Smooth muscle cell (in vitro differentiated cells): ENCODE measurements around the gene KLF2. TPM values are rescaled to one million over a fixed set of nuclear protein-coding genes. Genes with fewer than 3 reads are reported as not detected.

Experiments used
- DNase-seq: peaks from one replicate; lab custom pipeline; 2025; ENCODE audit not compliant: unreplicated experiment; lab: John Stamatoyannopoulos, UW
- H2AFZ ChIP-seq: fragments of 200-600 bp; sonication (generic); 2 replicates; pipeline ENCODE4 v1.6.0; 2016; ENCODE audit warnings: antibody characterized with exemption, low read depth, mild to moderate bottlenecking
- H3F3A ChIP-seq: fragments of 200-600 bp; sonication (generic); 2 replicates; pipeline ENCODE4 v1.6.0; 2017; ENCODE audit warnings: antibody characterized with exemption, low read depth
- H3K27ac ChIP-seq: fragments of 200-600 bp; sonication (generic); 2 replicates; pipeline ENCODE4 v1.5.1; 2016; ENCODE audit warnings: low read depth, mild to moderate bottlenecking
- H3K27me3 ChIP-seq: fragments of 200-600 bp; sonication (generic); 2 replicates; pipeline ENCODE4 v1.6.1; 2016; ENCODE audit warnings: low read depth, mild to moderate bottlenecking
- H3K36me3 ChIP-seq: fragments of 200-600 bp; sonication (generic); 2 replicates; pipeline ENCODE4 v1.5.1; 2016; ENCODE audit warnings: low read depth
- H3K4me1 ChIP-seq: fragments of 200-600 bp; sonication (generic); 2 replicates; pipeline ENCODE4 v1.5.1; 2016; ENCODE audit warnings: low read depth
- H3K4me2 ChIP-seq: fragments of 200-600 bp; sonication (generic); 2 replicates; pipeline ENCODE4 v1.6.0; 2016; ENCODE audit warnings: mild to moderate bottlenecking
- H3K4me3 ChIP-seq: fragments of 200-600 bp; sonication (generic); 2 replicates; pipeline ENCODE4 v1.5.1; 2016; ENCODE audit warnings: mild to moderate bottlenecking
- H3K79me2 ChIP-seq: fragments of 200-600 bp; sonication (generic); 2 replicates; pipeline ENCODE4 v1.6.0; 2016; ENCODE audit warnings: low read depth, mild to moderate bottlenecking
- H3K9ac ChIP-seq: fragments of 200-600 bp; sonication (generic); 2 replicates; pipeline ENCODE4 v1.6.0; 2016; ENCODE audit warnings: low read depth
- H3K9me3 ChIP-seq: fragments of 200-600 bp; sonication (generic); replicated peaks from 2 replicates; pipeline ENCODE4 v1.5.1; 2016; ENCODE audit warnings: low read depth
- H4K20me1 ChIP-seq: fragments of 200-600 bp; sonication (generic); 2 replicates; pipeline ENCODE4 v1.6.0; 2016; ENCODE audit warnings: low read depth
- CTCF ChIP-seq: fragments of 200-600 bp; sonication (generic); IDR thresholded peaks from 2 replicates; pipeline ENCODE4 v1.5.1; 2017; ENCODE audit warnings: borderline replicate concordance, mild to moderate bottlenecking, antibody characterized with exemption; ENCODE audit not compliant: insufficient read depth, poor library complexity, severe bottlenecking
- WGBS: methylation state at CpG from one replicate; pipeline ENCODE4 v1.1.7; 2016; ENCODE audit warnings: low lambda C conversion rate; 5-methylcytosine and 5-hydroxymethylcytosine counted together
- polyA plus RNA-seq: library from polyadenylated mRNA; unstranded; fragments of >200 nt; fragmentation: Nextera tagmentation; extraction: Ambion mirVana; gene quantifications from 2 replicates; pipeline ENCODE4 v1.2.1, GENCODE V29; 2016
- total RNA-seq: library from RNA; depleted of rRNA; stranded (reverse); fragments of >200 nt; gene quantifications from 2 replicates; pipeline ENCODE4 v1.2.3, GENCODE V29; 2014

KLF2 gene
- total and polyA plus RNA-seq, 2 experiments from 2014 or later: 2.7 to 18.0 TPM

DNA sequence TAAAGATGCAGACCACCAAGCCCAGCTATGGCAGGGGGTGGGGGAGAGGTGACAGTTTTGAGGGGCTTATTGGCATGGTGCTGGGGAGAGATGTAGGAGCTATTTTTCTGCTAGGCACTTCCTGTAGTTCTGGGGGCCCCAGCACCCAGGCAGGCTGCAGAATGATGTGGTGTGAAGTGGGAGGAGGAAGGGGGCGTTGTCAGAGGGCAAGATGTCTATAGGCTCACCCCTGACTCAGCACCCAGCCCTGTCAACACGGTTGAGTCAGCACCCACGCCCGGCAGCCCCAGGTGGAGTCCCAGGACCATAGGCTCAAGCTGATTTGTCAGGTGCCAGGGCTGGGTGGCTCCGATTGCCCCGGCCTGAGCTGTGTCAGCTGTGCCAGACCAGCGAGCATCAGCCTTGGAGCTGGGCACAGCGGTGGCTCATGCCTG is 5.8 kb downstream of the KLF2 start:
- WGBS: 51% methylated on average over 8 of the region's 8 CpGs
- peaks cover 25% of the 10 kb centered on the region for H4K20me1 ChIP-seq
- H3K4me3 ChIP-seq: no peak overlapping the region
- peaks cover 5% of the 10 kb centered on the region for H3F3A ChIP-seq
- H3K27me3 ChIP-seq: peaks cover 9% of the 10 kb centered on the region
- no peak overlapping the region for H2AFZ ChIP-seq
- H3K36me3 ChIP-seq: no peaks in the 10 kb centered on the region
- no peak for TF ChIP-seq CTCF
- H3K4me2 ChIP-seq: no peak overlapping the region
- H3K9ac ChIP-seq: no peak overlapping the region
- no peak overlapping the region for H3K27ac ChIP-seq
- no peaks in the 10 kb centered on the region for H3K4me1 ChIP-seq
- DNase-seq: no peak
- H3K9me3 ChIP-seq: no peaks in the 10 kb centered on the region
- H3K79me2 ChIP-seq: no peaks in the 10 kb centered on the region

DNA sequence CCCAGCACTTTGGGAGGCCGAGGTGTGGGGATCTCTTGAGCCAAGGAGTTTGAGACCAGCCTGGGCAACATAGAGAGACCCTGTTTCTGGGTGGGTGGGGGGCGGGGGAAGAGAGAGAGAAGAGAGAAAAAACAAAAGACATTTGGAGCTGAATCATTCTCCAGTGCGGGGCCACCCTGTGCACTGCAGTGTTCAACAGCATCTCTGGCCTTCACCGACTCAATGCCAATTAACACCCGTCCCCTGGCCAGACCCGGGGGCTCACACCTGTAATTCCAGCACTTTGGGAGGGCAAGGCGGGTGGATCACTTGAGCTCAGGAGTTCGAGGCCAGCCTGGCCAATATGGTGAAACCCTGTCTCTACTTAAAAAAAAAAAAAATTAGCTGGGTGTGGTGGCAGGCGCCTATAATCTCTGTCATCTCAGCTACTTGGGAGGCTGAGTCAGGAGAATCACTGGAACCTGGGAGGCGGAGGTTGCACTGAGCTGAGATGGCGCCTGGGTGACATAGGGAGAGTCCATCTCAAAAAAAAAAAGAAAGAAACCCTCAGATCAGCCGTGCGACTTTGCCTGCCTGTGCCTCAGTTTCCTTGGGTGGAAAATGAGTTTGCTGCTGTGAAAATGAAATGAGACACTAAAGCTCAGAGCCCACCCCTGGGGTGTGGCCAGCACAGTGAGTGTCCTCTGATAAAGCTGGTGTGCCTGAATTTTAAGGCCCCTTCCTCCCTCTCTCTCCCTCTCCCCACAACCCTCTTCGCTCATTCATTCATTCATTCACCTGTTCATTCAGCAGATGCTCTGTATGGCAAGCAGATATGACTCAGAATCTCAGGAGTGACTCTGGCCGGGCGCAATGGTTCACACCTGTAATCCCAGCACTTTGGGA is 6.4 kb downstream of the KLF2 start:
- H2AFZ ChIP-seq: no peak overlapping the region
- H4K20me1 ChIP-seq: peaks cover 21% of the 10 kb centered on the region
- no peak overlapping the region for H3K4me2 ChIP-seq
- H3K27me3 ChIP-seq: peaks cover 5% of the 10 kb centered on the region
- 76% methylated on average over 16 of the region's 16 CpGs for WGBS
- H3K9ac ChIP-seq: no peak overlapping the region
- H3K36me3 ChIP-seq: no peaks in the 10 kb centered on the region
- no peak overlapping the region for H3K27ac ChIP-seq
- H3F3A ChIP-seq: peaks cover 5% of the 10 kb centered on the region
- no peaks in the 10 kb centered on the region for H3K79me2 ChIP-seq
- no peak for TF ChIP-seq CTCF
- H3K4me1 ChIP-seq: no peaks in the 10 kb centered on the region
- H3K4me3 ChIP-seq: no peak overlapping the region
- H3K9me3 ChIP-seq: no peaks in the 10 kb centered on the region
- no peak for DNase-seq

GRCh38 chr19:16333001-16333586 is 8.5 kb downstream of the KLF2 start:
- no peak overlapping the region for H3K4me2 ChIP-seq
- WGBS: 89% methylated on average over 12 of the region's 12 CpGs
- no peak overlapping the region for H3K9ac ChIP-seq
- H3K9me3 ChIP-seq: no peaks in the 10 kb centered on the region
- H3K4me1 ChIP-seq: no peaks in the 10 kb centered on the region
- no peak for TF ChIP-seq CTCF
- H3F3A ChIP-seq: peaks cover 5% of the 10 kb centered on the region
- H3K4me3 ChIP-seq: no peak overlapping the region
- H3K27me3 ChIP-seq: no peaks in the 10 kb centered on the region
- no peaks in the 10 kb centered on the region for H3K79me2 ChIP-seq
- H3K27ac ChIP-seq: no peak overlapping the region
- H4K20me1 ChIP-seq: peaks cover under 1% of the 10 kb centered on the region
- no peak for DNase-seq
- no peak overlapping the region for H2AFZ ChIP-seq
- no peaks in the 10 kb centered on the region for H3K36me3 ChIP-seq
